HFFc6 (cell line): Measurements from ENCODE around the gene RHBDF1. TPM values are rescaled to one million over a fixed set of nuclear protein-coding genes. Genes with fewer than 3 reads are reported as not detected.
"Not testable (repeated sequence)": the region's sequence is repeated elsewhere in the genome, so short reads cannot be mapped to it uniquely, and the experiment has no call there.

Source experiments
- DNase-seq: peaks from one replicate; pipeline ENCODE4 v3.0.0-alpha.2; 2018
- H3K27ac Mint-ChIP-seq: 2 replicates; pipeline ENCODE4 v1.8.0; 2020; ENCODE audit warnings: mild to moderate bottlenecking, mixed read lengths
- H3K27me3 Mint-ChIP-seq: 2 replicates; pipeline ENCODE4 v1.8.0; 2021; ENCODE audit warnings: mild to moderate bottlenecking, moderate library complexity, mixed read lengths; ENCODE audit not compliant: insufficient read depth
- H3K36me3 Mint-ChIP-seq: 2 replicates; pipeline ENCODE4 v1.8.0; 2021; ENCODE audit warnings: low read depth, mixed read lengths
- H3K4me1 Mint-ChIP-seq: 2 replicates; pipeline ENCODE4 v1.8.0; 2020; ENCODE audit warnings: low read depth, mixed read lengths
- H3K4me3 Mint-ChIP-seq: 2 replicates; pipeline ENCODE4 v1.8.0; 2020; ENCODE audit warnings: mild to moderate bottlenecking, moderate library complexity, mixed read lengths
- H3K9me3 Mint-ChIP-seq: 2 replicates; pipeline ENCODE4 v1.8.0; 2020; ENCODE audit warnings: mild to moderate bottlenecking, mixed read lengths
- total RNA-seq, 6 experiments: library from RNA; stranded (reverse); fragmentation: NEBNext Ultra II Directional; extraction: Animal tissue kit (Norgen Biotek cat#: 25700); gene quantifications; 2 replicates in 1 of 6; 3 replicates in 5 of 6; pipeline ENCODE4 v1.2.3, GENCODE V29; 2021
- TF ChIP-seq, protein P1 (sequence below): fragments of 200-600 bp; sonication (generic); IDR thresholded peaks from 2 replicates; pipeline ENCODE4 v1.5.0; 2021; ENCODE audit warnings: antibody characterized with exemption, mild to moderate bottlenecking

Gene RHBDF1
- total RNA-seq, 6 experiments from 2014 or later = 54.9 to 65.8 (median 60.0) TPM

GRCh38 chr16:54237-54581, 18.2 kb downstream of the RHBDF1 start:
- TF ChIP-seq, protein P1, sequence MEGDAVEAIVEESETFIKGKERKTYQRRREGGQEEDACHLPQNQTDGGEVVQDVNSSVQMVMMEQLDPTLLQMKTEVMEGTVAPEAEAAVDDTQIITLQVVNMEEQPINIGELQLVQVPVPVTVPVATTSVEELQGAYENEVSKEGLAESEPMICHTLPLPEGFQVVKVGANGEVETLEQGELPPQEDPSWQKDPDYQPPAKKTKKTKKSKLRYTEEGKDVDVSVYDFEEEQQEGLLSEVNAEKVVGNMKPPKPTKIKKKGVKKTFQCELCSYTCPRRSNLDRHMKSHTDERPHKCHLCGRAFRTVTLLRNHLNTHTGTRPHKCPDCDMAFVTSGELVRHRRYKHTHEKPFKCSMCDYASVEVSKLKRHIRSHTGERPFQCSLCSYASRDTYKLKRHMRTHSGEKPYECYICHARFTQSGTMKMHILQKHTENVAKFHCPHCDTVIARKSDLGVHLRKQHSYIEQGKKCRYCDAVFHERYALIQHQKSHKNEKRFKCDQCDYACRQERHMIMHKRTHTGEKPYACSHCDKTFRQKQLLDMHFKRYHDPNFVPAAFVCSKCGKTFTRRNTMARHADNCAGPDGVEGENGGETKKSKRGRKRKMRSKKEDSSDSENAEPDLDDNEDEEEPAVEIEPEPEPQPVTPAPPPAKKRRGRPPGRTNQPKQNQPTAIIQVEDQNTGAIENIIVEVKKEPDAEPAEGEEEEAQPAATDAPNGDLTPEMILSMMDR = no peak
- H3K27ac Mint-ChIP-seq = no peak overlapping the region
- H3K27me3 Mint-ChIP-seq = peaks cover 2% of the 10 kb centered on the region; the same call in 1 of the 2 replicates

GRCh38 chr16:53346-54236, 18.8 kb downstream of the RHBDF1 start, which contains the start of the genes POLR3K and SNRNP25:
Gene POLR3K (minus strand): TSS chr16:53608. CDS start chr16:53586, 22 bp downstream.
Gene SNRNP25 (plus strand): TSS chr16:53828. CDS start chr16:54017, 189 bp downstream.
- peaks cover 33% of the 10 kb centered on the region for H3K36me3 Mint-ChIP-seq
- TF ChIP-seq, protein P1 = no peak
- peak within 1 kb of the TSS; percentile 100 for H3K4me3 Mint-ChIP-seq
- peaks cover 25% of the 10 kb centered on the region for H3K4me1 Mint-ChIP-seq
- peaks cover 2% of the 10 kb centered on the region; the same call in 1 of the 2 replicates for H3K27me3 Mint-ChIP-seq
- DNase-seq = peak; percentile 99
- no peaks in the 10 kb centered on the region for H3K9me3 Mint-ChIP-seq
- H3K27ac Mint-ChIP-seq = peak within 1 kb of the TSS; percentile 94

More at GRCh38 chr16:54237-54581, 18.2 kb downstream of the RHBDF1 start:
- Mint-ChIP-seq H3K4me3 (peak overlapping the region; percentile 100), H3K36me3 (peaks cover 33% of the 10 kb centered on the region), H3K4me1 (peaks cover 25% of the 10 kb centered on the region), H3K9me3 (no peaks in the 10 kb centered on the region)
- DNase-seq = no peak

GRCh38 chr16:50769-51591, 21.5 kb downstream of the RHBDF1 start:
- DNase-seq = no peak
- Mint-ChIP-seq H3K4me1 (peaks cover 17% of the 10 kb centered on the region), H3K27ac (no peak overlapping the region), H3K36me3 (peaks cover 25% of the 10 kb centered on the region), H3K4me3 (peak overlapping the region; percentile 35), H3K9me3 (no peaks in the 10 kb centered on the region), H3K27me3 (peaks cover under 1% of the 10 kb centered on the region; the same call in 1 of the 2 replicates)
- TF ChIP-seq, protein P1 = no peak

DNA sequence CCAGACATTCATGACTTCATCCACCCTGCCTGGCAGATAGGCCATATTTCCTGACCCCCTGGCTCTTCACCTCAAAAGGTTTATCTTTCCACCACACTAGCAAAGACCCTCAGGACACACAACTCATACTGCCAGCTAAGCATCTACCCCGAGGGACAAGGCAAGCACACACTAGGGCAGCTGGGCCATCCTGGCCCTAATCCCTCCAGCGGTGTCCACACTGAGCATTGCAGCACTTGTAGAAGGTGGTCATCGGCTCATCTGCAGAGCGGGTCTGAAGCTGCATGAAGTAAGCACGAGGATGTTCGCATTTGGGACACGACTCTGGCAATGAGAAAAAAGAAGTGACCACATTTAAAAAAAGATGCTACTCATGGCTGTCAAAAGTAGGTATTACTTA, 25.2 kb downstream of the RHBDF1 start:
- H3K36me3 Mint-ChIP-seq = peaks cover 34% of the 10 kb centered on the region

DNA sequence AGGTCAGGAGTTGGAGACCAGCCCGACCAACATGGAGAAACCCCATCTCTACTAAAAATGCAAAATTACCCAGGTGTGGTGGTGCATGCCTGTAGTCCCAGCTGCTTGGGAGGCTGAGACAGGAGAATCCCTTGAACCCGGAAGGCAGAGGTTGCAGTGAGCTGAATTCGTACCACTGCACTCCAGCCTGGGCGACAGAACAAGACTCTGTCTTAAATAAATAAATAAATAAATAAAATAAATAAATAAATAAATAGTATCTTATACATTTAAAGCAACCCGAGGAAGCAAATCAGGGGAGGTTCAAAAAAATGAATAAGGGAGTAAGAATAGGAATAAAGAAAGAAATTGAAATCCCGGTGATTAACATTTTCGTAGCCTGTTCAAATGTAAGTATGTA, 25.9 kb downstream of the RHBDF1 start:
- not testable (repeated sequence) for H3K9me3 Mint-ChIP-seq, H3K4me1 Mint-ChIP-seq
- peaks cover 39% of the 10 kb centered on the region for H3K36me3 Mint-ChIP-seq

More for the DNA sequence above, 25.2 kb downstream of the RHBDF1 start:
- Mint-ChIP-seq H3K27ac (no peak overlapping the region), H3K4me1 (peaks cover 11% of the 10 kb centered on the region), H3K4me3 (no peak overlapping the region), H3K27me3 (no peaks in the 10 kb centered on the region), H3K9me3 (no peaks in the 10 kb centered on the region)
- no peak for DNase-seq
- TF ChIP-seq, protein P1 = no peak

More for the DNA sequence above, 25.9 kb downstream of the RHBDF1 start:
- H3K4me3 Mint-ChIP-seq, H3K27me3 Mint-ChIP-seq, DNase-seq, H3K27ac Mint-ChIP-seq: not testable (repeated sequence)
